HUDEP-2 (cell line): ENCODE results near the gene NRG3.

Experiments used
- DNase-seq, 76 experiments: peaks; one replicate each; lab custom pipeline; 2025; ENCODE audit not compliant: unreplicated experiment in 76 of 76; lab: John Stamatoyannopoulos, UW

NRG3 gene

GRCh38 chr10:82544377-82544776 is 669.4 kb downstream of the NRG3 start:
- DNase-seq = no peak

GRCh38 chr10:82551506-82551905 is 676.5 kb downstream of the NRG3 start:
- no peak for DNase-seq

GRCh38 chr10:82552267-82552666 is 677.3 kb downstream of the NRG3 start:
- no peak for DNase-seq

- DNase-seq = no peak
Observed at GRCh38 chr10:82554381-82554780, 679.4 kb downstream of the NRG3 start.

GRCh38 chr10:82558014-82558607 is 683.1 kb downstream of the NRG3 start:
- DNase-seq = no peak

GRCh38 chr10:82564353-82565196 is 689.6 kb downstream of the NRG3 start:
- no peak for DNase-seq

- DNase-seq = no peak
Observed at GRCh38 chr10:82565197-82565575, 690.2 kb downstream of the NRG3 start.

GRCh38 chr10:82572744-82573143 is 697.8 kb downstream of the NRG3 start:
- DNase-seq = no peak

GRCh38 chr10:82574081-82574480 is 699.1 kb downstream of the NRG3 start:
- DNase-seq = no peak

- no peak for DNase-seq
Observed at GRCh38 chr10:82575318-82575717, 700.3 kb downstream of the NRG3 start.

- no peak for DNase-seq
Observed at GRCh38 chr10:82576093-82576492, 701.1 kb downstream of the NRG3 start.

- DNase-seq = no peak
Observed at GRCh38 chr10:82581940-82582339, 706.9 kb downstream of the NRG3 start.

- DNase-seq = no peak
Observed at GRCh38 chr10:82591421-82591820, 716.4 kb downstream of the NRG3 start.

- no peak for DNase-seq
Observed at GRCh38 chr10:82597840-82598239, 722.8 kb downstream of the NRG3 start.

GRCh38 chr10:82609845-82610244 is 734.9 kb downstream of the NRG3 start:
- DNase-seq = no peak

- no peak for DNase-seq
Observed at GRCh38 chr10:82618007-82618406, 743.0 kb downstream of the NRG3 start.

GRCh38 chr10:82621680-82622079 is 746.7 kb downstream of the NRG3 start:
- no peak for DNase-seq

GRCh38 chr10:82622479-82622878 is 747.5 kb downstream of the NRG3 start:
- DNase-seq = no peak

GRCh38 chr10:82625512-82626189 is 750.7 kb downstream of the NRG3 start:
- DNase-seq = no peak

GRCh38 chr10:82628373-82628772 is 753.4 kb downstream of the NRG3 start:
- DNase-seq = no peak

GRCh38 chr10:82643076-82643475 is 768.1 kb downstream of the NRG3 start:
- no peak for DNase-seq

- no peak for DNase-seq
Observed at GRCh38 chr10:82643601-82644000, 768.6 kb downstream of the NRG3 start.
